HG02678 (cell line): Measurements from ENCODE around the gene SLC45A3.

Experiments used
- ATAC-seq: cut with Tn5 transposase; IDR thresholded peaks from one replicate; pipeline ENCODE4 v1.9.1; 2021; ENCODE audit warnings: mild to moderate bottlenecking, moderate library complexity; ENCODE audit not compliant: unreplicated experiment

Gene SLC45A3

GRCh38 chr1:205701891-205702290 lies 21.6 kb upstream of the SLC45A3 start:
- ATAC-seq, result no peak

- ATAC-seq, result no peak
Measured at GRCh38 chr1:205701420-205701819, 21.1 kb upstream of the SLC45A3 start.

GRCh38 chr1:205700865-205701401 lies 20.6 kb upstream of the SLC45A3 start:
- ATAC-seq, result no peak

GRCh38 chr1:205699416-205699815 lies 19.1 kb upstream of the SLC45A3 start:
- ATAC-seq, result no peak

- ATAC-seq, result no peak
Measured at GRCh38 chr1:205698921-205699320, 18.6 kb upstream of the SLC45A3 start.

GRCh38 chr1:205693421-205693991 lies 13.2 kb upstream of the SLC45A3 start:
- no peak for ATAC-seq

- ATAC-seq, result no peak
Measured at GRCh38 chr1:205692423-205692822, 12.1 kb upstream of the SLC45A3 start.

- ATAC-seq, result no peak
Measured at GRCh38 chr1:205690122-205690756, 9.9 kb upstream of the SLC45A3 start.

- no peak for ATAC-seq
Measured at GRCh38 chr1:205689479-205689878, 9.2 kb upstream of the SLC45A3 start.

GRCh38 chr1:205688171-205689080 lies 8.1 kb upstream of the SLC45A3 start:
- no peak for ATAC-seq

- ATAC-seq, result no peak
Measured at GRCh38 chr1:205687242-205687641, 6.9 kb upstream of the SLC45A3 start.

- ATAC-seq, result no peak
Measured at GRCh38 chr1:205681364-205681763, 1.1 kb upstream of the SLC45A3 start.

- no peak for ATAC-seq
Measured at GRCh38 chr1:205678286-205679111, 1.8 kb downstream of the SLC45A3 start.

- no peak for ATAC-seq
Measured at GRCh38 chr1:205677167-205677566, 3.1 kb downstream of the SLC45A3 start.

GRCh38 chr1:205676597-205676996 lies 3.7 kb downstream of the SLC45A3 start:
- no peak for ATAC-seq

GRCh38 chr1:205676002-205676401 lies 4.3 kb downstream of the SLC45A3 start:
- ATAC-seq, result no peak

GRCh38 chr1:205675247-205675646 lies 5.1 kb downstream of the SLC45A3 start:
- no peak for ATAC-seq

GRCh38 chr1:205672970-205673369 lies 7.3 kb downstream of the SLC45A3 start:
- no peak for ATAC-seq

GRCh38 chr1:205672395-205672889 lies 7.9 kb downstream of the SLC45A3 start:
- no peak for ATAC-seq

GRCh38 chr1:205670611-205671430 lies 9.5 kb downstream of the SLC45A3 start:
- ATAC-seq, result no peak
